Breast epithelium (tissue), 3 donors: ENCODE measurements around the gene THY1.

Source experiments
- CTCF ChIP-seq, 3 donors: fragments of 450-650 bp; IDR thresholded peaks; one replicate each; pipeline ENCODE4 v1.5.1; 2016 to 2017; ENCODE audit warnings: antibody characterized with exemption in 3 of 3, mild to moderate bottlenecking in 3 of 3, moderate library complexity in 3 of 3
- POLR2A ChIP-seq: fragments of 450-650 bp; IDR thresholded peaks from one replicate; pipeline ENCODE4 v1.6.1; 2016; ENCODE audit warnings: antibody characterized with exemption, mild to moderate bottlenecking, moderate library complexity
- POLR2AphosphoS5 ChIP-seq, 3 donors: sonication (generic); formaldehyde crosslinking; IDR thresholded peaks; one replicate each; pipeline ENCODE4 v1.6.1; 2017; ENCODE audit warnings: antibody characterized with exemption in 3 of 3

DNA sequence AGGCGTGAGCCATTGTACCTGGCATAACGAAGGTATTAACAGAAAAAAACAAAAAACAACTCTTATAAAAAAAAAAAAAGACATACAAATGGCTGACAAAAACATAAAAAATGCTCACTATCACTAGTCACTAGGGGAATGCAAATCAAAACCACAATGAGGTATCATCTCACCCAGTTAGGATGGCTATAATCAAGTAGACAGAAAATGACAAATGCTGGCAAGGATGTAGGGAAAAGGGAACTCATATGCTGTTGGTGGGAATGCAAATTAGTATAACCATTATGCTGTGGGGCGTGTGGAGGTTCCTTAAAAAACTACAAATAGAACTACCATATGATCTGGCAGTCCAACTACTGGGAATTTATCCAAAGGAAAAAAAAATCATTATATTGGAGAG, 17.0 kb downstream of the THY1 start:
- TF ChIP-seq CTCF (IDR thresholded peaks at IDR 0.05), result no peak
- no peak for TF ChIP-seq POLR2AphosphoS5 (IDR thresholded peaks at IDR 0.05)
- TF ChIP-seq POLR2A, result no peak
